GM19397 (cell line): Measurements from ENCODE around the gene TPD52L2.
"Not testable (repeated sequence)": the region's sequence is repeated elsewhere in the genome, so short reads cannot be mapped to it uniquely, and the experiment has no call there.

Experiments used
- ATAC-seq: cut with Tn5 transposase; IDR thresholded peaks from one replicate; pipeline ENCODE4 v1.9.1; 2021; ENCODE audit warnings: mild to moderate bottlenecking, moderate library complexity; ENCODE audit not compliant: unreplicated experiment

TPD52L2 gene

DNA sequence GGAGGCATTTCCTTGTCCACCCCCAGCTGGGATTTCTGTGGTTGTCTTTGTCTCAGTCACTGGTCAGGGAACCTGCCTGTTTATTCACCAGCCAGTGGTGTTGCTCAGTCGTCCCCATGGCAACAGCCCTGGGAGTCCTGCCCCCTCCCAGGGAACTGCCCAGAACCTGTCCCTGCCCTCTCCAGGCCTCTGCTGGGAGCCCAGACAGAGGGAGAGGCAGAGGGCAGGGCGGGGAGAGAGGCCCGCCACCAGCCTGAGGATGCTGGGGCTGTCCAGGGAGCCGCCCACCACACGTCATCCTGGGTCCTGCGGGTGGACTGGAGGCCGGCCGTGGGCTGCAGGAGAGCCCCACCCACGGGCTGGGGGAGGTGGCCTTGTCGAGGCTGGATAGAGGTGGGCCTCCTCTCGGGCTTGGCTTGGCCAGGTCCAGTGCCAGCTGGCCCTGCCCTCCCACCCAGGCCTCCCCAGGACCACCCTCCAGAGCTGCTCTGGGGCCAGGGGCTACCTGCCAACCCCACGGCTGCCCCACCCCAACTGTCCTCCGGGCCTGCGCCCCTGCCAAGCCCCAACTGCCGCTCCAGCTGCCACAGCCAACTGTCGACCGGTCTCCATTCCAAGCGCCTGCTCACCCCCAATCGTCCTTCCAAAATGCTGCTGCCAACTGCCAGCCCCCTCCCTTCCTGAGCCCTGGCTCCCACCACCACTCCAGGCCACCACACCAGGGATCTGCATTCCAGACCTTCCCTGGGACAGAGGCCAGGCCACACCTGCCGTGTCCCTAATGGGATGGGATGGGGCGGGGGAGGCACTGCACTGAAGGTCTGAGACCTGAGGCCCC lies 29.8 kb upstream of the TPD52L2 start:
- ATAC-seq: no peak

DNA sequence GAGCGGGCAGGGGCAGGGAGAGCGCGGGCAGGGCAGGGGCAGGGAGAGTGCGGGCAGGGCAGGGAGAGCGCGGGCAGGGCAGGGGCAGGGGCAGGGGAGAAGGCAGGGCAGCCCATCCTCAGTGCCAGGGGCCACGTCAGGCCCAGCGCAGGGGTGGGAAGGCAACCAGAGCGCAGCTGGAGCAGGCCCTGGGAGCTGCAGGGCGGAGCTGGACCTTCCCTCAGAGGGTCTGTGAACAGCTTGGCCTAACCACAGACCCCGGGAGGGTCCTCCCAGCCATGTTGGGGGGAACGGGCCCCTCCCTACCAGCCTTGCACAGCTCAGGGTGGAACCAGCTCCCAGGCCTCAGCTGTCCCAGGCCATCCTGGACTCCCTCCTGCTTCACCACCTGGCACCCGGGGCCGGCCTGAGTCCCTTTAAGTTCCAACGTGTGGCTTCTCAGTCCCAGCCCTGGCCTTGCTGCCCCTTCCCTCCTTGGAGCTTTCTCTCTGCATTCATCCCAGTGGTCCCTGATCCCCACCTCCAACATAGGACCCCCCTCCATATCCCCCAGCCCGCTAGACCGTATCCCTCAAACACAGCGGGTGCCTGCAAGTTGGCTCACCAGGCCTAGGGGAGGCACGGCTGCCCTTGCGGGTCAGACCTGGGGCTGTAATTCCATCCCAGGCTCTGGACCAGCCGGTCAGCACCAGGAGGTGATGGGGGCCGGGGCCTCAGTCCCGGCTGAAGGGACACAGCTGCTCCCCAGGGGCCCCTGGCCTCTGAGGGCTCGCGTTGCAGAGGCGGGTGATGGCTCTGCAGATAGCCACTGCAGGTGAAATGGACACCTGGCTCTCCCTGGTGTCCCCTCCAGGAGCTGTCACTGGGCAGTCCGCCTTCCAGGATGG lies 28.4 kb upstream of the TPD52L2 start:
- no peak for ATAC-seq

DNA sequence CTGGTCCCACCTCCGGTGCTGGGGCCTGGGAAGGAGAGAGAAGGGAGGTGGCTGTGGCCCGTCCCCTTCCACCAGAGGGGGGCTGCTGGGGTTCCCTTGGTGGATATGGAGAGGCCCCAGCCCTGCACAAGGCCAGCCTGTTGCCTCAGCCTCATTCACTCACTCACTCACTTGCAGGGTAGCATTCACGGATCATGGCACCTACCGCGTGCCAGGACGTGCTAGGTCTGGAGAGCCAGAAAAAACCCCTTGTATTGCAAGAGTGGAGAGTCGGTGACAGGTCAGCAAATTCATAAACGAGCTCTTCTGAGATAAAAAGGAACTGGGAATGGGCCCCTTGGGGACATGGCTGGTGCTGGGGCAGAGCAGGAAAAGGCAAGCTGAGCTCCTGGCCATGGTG lies 27.6 kb upstream of the TPD52L2 start:
- no peak for ATAC-seq

DNA sequence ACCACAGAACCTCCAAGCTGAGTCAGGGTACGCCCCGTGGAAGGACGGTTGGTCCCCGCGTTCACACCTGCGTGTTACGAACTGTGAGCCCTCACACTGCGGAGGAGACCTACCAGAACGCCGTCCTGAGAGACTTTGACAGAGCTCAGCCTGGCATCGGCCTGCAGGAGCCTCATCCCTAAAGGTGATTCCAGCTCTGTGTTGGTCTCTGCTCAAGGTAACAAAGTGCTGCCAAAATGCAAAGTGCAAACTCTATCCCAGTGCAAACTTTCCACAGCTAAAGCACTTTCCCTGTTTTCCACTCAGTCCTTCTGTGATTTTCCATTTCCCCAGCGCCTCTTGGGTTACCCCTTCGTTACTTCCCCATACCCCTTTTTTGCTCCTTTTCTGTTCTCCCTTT lies 25.4 kb upstream of the TPD52L2 start:
- no peak for ATAC-seq

DNA sequence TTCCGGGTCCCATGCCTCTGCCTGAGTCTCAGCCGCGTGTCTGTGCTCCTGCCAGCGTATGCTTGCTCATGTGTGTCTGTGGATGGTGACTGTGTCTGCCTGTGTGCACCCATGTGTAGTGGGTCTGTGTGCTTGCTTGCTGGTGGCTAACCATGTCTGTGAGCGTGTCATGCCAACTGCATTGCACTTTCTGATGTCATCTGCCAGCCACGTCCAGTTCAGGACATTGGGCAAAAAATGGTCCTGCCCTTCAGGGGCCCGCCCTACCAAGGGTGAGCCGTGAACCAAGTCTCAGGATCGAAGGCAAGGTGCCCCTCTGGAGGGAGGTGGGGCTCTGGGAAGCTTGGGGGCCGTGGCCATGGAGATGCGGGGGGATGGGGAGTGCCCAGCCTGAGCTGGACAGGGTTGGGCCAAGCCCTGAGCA lies 24.7 kb upstream of the TPD52L2 start:
- no peak for ATAC-seq

DNA sequence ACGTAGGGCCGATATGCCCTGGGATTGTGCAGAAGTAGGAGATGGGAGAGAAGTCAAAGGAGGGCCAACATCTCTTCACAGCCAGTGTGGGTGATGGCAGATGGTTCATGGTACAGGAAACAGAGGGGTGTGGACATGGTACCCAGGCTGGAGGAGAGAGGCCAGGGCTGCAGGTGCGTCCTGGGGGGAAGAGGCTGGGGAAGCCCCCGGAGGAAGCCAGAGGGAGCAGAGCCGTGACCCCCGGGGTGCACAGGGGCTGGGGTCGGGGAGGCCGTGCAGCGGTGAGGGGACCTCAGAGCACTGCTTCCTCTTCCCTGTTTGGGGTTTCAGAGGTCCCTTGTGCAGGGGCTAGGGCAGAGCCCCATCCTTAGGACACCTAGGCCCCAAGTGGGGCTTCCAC lies 22.8 kb upstream of the TPD52L2 start:
- no peak for ATAC-seq

DNA sequence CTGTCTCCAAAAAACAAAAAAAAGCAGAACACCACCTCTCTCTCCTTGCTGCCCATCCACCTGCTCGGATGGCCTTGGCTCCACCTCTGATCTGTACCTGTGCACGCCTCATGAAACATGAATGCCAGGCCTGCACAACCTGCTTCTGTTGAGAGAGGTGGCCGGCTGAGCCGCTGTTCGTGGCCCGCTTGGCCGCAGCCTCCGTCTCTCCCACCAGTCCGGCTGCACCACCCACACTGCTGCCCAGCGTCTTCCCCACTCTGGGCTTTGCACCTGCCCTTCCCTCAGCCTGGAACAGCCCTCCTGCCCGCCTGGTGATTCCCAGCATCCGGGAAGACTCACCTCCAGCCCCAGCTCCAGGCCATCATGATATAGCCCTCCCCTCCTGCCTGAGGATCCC lies 21.8 kb upstream of the TPD52L2 start:
- no peak for ATAC-seq

DNA sequence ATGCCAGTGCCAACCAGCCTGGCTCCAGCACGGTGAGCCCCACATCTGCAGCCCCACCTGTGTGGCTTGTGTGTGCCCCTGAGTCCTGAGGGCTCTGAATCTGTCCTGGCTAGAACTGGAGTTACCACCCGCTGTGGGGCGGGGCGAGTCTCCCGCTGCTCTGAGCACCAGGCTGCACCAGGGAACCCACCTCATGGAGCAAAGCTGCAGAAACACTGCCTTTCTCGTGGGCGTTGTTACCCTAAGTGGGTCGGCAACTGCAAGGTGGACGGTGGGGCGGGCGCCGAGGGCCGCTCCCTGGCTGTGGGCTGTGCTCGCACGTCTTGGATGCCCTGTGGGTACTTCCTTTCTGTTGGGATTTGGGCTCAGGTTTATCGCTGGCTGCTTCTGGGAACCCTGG lies 21.3 kb upstream of the TPD52L2 start:
- no peak for ATAC-seq

DNA sequence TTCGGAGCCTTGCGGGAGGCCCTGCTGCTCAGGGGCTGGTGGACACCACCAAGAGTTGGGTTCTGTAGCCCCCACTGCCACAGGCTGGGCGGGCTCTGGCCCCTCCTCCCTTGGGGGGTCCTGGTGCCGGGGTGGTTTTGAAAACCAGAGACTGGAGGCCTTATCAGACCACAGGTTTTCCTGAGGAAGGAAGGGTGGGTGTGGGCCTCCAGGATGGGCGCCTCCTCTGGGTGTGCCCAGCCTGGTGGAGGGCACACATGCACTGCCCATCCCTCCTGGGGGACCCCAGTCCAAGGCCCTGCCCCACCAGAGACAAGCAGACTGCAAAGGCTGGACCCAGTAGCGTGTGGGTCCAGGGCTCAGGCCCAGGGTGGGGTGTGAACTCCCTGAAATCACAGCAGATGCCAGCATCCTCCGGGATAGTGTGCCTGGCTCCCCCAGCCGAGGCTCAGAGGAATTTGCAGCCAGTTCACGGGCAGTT lies 20.5 kb upstream of the TPD52L2 start:
- no peak for ATAC-seq

DNA sequence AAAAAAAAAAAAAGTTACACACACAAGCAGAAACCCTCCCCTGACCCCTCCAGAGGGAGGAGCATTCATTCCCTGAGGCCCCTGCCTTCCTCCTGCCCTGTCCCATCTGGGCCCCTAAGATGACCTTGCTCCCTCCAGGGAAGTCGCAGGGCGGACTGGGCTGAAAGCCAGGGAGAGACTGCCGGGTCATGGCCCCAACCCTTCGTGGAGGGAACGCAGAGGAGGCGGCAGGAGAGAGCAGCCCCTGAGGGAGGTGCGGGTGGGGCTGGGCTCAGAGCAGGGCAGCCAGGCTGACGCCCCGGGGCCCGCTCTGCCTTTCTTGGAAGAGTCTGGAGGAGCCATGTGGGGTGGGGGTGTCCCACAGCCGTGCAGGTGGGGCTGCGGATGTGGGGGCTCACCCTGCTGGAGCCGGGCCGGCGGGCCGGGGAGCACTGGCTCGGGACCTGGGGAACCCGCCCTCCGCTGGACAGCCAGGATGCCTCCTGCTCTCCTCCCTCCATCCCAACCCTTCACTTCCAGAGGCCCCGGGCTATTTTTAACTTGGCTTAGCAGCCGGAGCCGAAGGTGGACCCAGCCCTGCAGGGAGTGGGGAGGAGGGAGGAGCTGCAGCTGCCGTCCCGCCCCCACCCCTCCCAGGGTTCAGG lies 18.8 kb upstream of the TPD52L2 start:
- ATAC-seq: no peak

DNA sequence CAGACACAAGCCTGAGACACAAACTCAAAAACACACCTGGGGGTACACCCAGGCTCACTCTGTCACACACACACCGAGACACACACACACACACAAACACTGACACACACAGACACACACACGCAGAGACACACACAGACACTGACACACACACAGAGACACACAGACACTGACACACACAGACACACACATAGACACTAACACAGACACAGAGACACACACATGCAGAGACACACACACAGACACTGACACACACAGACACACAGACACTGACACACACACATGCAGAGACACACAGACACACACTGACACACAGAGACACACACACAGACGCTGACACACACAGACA lies 18.2 kb upstream of the TPD52L2 start:
- no peak for ATAC-seq

DNA sequence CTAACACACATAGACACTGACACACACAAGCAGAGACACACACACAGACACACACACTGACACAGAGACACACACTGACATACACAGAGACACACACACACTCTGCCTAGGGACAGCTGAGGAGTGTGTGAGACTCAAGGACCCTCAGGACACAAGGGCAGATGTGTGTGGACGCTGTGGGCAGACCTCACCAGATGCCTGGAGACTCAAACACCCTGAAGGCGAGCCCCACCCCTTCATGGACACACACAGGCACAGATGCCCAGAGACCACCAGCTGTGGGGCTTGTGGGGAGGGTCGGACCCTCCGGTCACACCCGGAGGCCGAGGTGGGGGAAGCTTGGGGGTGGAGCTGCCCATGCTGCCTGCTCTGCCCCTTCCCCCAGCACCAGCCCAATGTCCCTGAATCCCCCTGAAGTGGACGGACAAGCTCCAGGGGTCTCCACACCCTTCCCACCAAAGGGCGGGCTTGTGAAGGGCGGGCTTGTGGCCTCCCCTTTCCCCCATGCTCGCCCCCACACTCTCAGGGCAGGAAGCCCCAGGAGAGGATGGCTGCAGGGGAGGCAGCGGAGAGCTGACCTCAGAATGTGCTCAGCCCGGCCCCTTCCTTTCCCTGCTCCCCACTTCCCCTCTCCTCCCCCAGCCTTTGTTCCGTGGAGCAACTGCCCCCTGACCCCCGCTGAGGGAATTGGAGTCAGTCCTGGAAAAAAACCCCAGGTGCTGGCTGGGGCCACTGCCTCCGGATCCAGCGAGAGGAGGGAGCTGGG lies 17.6 kb upstream of the TPD52L2 start:
- ATAC-seq: no peak

DNA sequence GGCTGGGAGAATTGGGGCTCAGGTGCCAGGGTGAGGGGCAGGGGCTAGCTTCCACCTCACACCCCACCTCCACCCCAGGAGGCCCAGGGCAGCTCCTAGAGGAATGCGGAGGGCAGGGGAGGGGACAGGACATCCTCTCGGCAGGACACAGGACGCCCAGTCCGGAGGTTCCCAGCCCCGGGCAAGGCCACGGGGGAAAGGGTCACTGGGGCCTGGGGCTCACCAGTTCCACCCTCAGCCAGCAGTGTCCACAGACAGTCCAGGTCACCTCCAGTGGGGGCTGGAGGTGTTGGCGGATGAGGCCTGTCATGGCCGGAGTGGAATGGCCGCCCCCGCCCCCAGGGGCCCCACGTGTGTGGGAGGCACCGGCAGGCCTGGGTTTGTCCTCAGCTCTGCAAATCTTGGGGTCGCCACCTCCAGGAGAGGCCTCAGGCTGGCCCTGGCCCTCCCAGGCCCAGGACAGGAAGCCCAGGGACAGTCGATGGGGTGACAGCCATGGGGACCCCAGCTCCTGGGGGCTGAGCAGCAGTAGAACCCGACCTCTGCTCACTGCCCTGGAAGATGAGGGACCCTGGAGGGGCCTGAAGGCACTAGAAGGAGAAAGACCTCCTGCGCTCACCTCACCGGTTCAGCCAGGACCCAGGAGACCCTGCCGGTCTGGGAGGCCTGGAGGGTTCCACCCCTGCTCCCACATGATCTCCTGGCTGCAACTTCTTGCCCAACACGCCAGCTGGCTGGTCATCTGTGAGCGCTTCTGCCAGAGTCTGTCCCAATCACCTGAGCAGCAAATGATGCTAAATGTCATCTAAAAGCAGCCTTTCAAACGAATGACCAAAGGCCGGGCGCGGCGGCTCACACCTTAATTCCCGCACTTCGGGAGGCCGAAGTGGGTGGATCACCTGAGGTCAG lies 16.8 kb upstream of the TPD52L2 start:
- no peak for ATAC-seq

DNA sequence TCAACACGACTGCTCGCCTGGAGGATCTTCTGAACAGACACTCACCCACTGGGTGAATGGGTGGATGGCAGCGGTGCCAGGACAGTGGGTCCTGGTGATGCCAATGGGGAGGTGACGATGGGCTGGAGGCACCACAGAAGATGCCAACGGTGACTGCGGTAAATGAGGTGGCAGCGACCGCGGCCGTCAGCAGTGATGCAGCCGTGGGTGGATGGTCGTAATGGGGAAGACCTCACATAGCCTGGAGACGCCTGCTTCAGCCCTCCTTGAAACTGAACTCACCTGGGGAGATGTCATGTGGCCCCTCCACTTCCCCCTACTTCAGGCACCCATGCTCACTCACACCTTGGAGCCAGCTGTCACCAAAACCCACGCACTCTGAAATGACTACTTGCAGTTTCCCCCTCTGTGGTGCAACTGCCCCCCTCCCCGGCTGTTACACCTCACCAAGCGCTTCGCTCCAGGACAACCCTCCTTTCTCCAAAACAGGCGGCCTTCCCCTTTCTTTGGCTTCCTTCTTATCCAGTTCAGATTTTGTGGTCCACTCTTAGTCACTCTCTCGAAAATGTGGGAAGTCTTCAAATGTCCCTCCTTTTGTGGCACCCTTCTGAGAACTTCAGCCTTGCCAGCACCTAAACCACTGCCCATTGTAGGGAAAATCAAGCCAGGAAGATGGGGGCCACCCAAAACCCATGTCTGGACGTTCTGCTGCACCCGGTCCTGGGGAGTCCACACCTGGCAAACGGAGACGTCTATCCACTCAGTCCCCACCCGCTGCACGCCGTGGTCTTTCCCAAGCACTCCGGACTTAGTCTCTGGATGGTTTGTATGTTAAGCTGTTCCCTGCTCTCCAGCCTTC lies 14.2 kb upstream of the TPD52L2 start:
- ATAC-seq: peak; percentile 69

DNA sequence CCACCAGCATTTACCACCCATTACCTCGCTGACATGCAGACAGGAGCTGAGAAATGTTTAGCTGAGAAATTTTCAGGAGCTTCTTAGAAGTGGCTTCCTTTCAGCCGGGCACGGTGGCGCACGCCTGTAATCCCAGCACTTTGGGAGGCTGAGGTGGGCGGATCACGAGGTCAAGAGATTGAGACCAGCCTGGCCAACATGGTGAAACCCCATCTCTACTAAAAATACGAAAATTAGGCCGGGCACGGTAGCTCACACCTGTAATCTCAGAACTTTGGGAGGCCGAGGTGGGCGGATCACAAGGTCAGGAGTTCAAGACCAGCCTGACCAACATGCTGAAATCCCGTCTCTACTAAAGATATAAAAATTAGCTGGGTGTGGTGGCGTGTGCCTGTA lies 13.5 kb upstream of the TPD52L2 start:
- ATAC-seq: not testable (repeated sequence)

DNA sequence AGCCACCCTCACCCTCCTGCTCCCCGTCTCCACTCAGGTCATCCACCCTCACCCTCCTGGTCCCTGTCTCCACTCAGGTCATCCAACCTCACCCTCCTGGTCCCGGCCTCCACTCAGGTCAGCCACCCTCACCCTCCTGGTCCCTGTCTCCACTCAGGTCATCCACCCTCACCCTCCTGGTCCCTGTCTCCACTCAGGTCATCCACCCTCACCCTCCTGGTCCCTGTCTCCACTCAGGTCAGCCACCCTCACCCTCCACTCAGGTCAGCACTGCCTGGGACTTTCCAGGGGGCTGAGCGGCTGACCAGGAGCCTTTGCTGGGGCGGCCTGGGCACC lies 11.4 kb upstream of the TPD52L2 start:
- ATAC-seq: not testable (repeated sequence)

DNA sequence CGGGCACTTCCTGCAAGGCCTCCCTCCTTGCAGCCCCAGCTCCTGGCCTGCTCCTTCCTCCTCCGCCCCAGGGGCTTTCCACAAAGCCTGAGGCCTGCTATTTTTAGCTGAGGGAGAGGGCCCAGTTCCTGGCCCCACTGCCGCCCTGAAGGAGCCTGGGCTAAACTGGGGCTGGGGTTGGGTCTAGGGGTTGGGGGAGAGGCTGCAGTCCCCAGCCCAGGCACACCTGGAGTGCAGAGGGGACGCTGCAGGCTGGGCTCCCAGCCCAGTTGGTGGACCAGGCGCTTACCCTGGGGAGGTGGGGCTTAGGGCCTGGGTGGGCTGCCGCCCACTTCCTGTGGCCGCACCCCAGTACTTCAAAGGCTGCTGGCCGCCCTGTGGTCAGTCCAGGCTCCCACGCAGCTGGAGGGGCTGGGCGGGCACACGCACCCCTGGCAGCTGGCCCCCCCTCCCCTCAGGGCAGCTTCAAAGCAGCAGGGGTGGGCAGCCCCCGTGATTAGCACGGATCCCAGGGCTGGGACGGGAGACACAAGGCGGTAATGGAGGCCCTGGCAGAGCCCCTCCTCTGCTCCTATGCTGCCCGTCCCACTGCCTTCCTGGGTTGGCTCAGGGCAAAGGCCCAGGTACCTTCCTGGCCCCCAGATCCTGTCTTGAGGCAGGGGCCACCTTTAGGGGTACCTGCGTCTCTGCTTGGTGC lies 10.9 kb upstream of the TPD52L2 start:
- ATAC-seq: no peak

DNA sequence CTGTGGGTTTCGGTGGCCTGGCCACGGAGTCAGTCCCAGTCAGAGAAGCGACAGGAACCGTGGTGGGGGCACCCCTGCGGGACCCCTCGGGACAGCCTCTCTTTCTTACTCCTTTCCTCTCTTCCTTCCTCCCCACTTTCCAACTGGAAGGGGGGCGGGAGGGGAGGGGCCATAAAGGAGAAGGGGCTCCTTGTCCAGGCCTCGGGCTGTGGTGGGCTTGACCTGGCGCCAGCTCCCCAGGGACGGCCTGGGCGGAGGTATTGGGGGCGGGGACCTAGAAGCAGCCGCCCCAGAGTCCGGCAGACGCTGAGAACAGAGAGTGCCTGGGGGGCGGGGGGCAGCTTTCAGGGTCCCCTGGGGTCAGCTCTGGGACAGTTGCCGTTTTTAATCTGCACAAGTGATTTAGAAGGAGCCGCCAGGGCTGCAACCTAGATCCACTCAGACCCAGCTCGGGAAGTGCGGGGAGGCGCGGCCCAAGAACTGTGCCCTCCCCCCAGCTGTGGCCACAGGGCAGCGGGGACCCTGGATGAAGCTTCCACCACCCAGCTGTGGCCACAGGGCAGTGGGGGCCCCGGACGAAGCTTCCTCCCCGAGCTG lies 10.2 kb upstream of the TPD52L2 start:
- no peak for ATAC-seq
